Gastrocnemius medialis (tissue), 4 donors: Measurements from ENCODE around the gene HOTAIR.

ENCODE experiments used
- CTCF ChIP-seq, 5 experiments: fragments of 450-650 bp in 3 of 5; fragments of 200-600 bp in 2 of 5; sonication (generic) in 2 of 5; IDR thresholded peaks in 4 of 5; conservative IDR thresholded peaks in 1 of 5; 1 replicate in 4 of 5; 2 replicates in 1 of 5; pipeline ENCODE4 v1.5.1; 2016 to 2019; ENCODE audit warnings: antibody characterized with exemption in 5 of 5, mild to moderate bottlenecking in 3 of 5, moderate library complexity in 3 of 5
- POLR2A ChIP-seq, 2 donors: fragments of 450-650 bp; IDR thresholded peaks; one replicate each; pipeline ENCODE4 v1.6.1; 2017; ENCODE audit warnings: antibody characterized with exemption in 2 of 2, mild to moderate bottlenecking in 2 of 2, moderate library complexity in 2 of 2

GRCh38 chr12:53998900-53999236 is 24.1 kb upstream of the HOTAIR start:
- no peak for TF ChIP-seq POLR2A (IDR thresholded peaks at IDR 0.05)
- TF ChIP-seq CTCF (IDR thresholded peaks at IDR 0.05 in 4 of 5, conservative IDR thresholded peaks at IDR 0.05 in 1 of 5) = peak in 1 of 5 experiments; percentile 1
